ENCODE measurements around the gene FGD3. TPM values are rescaled to one million over a fixed set of nuclear protein-coding genes. Genes with fewer than 3 reads are reported as not detected.

FGD3 gene
- polyA plus RNA-seq, 1 donor (not counting 4 experiments of a cell fraction or from before 2014, with no cell fraction given) = 0.21 TPM

- dilution Hi-C loops (cut with MboI; ENCODE audit: extremely low pct_ligation_motif_present, low sequenced_read_pairs) = no loop called here
- H3K27me3 ChIP-seq (ENCODE audit: control insufficient read depth, extremely low read depth, insufficient read depth, low read length) = peaks cover 27% of the 10 kb centered on the region
- H3K4me1 ChIP-seq (ENCODE audit: control insufficient read depth, extremely low read depth, insufficient read depth, low read length) = no peaks in the 10 kb centered on the region
- no peaks in the 10 kb centered on the region for H3K9me3 ChIP-seq (ENCODE audit: control insufficient read depth, low read depth, low read length)
- H3K9me1 ChIP-seq (ENCODE audit: control insufficient read depth, extremely low read depth, insufficient read depth, low read length) = no peaks in the 10 kb centered on the region
- FAIRE-seq (no peak), DNase-seq (ENCODE audit: low read depth, low spot score) (no peak)
- no peaks in the 10 kb centered on the region for H4K20me1 ChIP-seq (ENCODE audit: control insufficient read depth, extremely low read depth, insufficient read depth, low read length)
- H3K79me2 ChIP-seq (ENCODE audit: control insufficient read depth, insufficient read depth, low read length) = no peaks in the 10 kb centered on the region
- H3K4me2 ChIP-seq (ENCODE audit: control insufficient read depth, extremely low read depth, insufficient read depth, low read depth, low read length) = no peak overlapping the region
- no peaks in the 10 kb centered on the region for H3K36me3 ChIP-seq (ENCODE audit: control insufficient read depth in 2 of 2, extremely low read depth in 1 of 2, insufficient read depth in 2 of 2, low read length in 2 of 2)
- no peak overlapping the region for H3K4me3 ChIP-seq (ENCODE audit: control insufficient read depth in 2 of 3, extremely low read depth in 1 of 3, insufficient read depth in 2 of 3, low read depth in 1 of 3, low read length in 3 of 3)
- no peak for TF ChIP-seq EZH2 (IDR thresholded peaks at IDR 0.05; ENCODE audit: low read length)
- TF ChIP-seq, protein P1, sequence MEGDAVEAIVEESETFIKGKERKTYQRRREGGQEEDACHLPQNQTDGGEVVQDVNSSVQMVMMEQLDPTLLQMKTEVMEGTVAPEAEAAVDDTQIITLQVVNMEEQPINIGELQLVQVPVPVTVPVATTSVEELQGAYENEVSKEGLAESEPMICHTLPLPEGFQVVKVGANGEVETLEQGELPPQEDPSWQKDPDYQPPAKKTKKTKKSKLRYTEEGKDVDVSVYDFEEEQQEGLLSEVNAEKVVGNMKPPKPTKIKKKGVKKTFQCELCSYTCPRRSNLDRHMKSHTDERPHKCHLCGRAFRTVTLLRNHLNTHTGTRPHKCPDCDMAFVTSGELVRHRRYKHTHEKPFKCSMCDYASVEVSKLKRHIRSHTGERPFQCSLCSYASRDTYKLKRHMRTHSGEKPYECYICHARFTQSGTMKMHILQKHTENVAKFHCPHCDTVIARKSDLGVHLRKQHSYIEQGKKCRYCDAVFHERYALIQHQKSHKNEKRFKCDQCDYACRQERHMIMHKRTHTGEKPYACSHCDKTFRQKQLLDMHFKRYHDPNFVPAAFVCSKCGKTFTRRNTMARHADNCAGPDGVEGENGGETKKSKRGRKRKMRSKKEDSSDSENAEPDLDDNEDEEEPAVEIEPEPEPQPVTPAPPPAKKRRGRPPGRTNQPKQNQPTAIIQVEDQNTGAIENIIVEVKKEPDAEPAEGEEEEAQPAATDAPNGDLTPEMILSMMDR (optimal IDR thresholded peaks at IDR 0.05 in 1 of 3, IDR thresholded peaks at IDR 0.05 in 1 of 3, conservative IDR thresholded peaks at IDR 0.05 in 1 of 3; ENCODE audit: extremely low read depth in 1 of 3, insufficient read depth in 2 of 3, low read length in 3 of 3) = no peak
- H3K9ac ChIP-seq (ENCODE audit: control insufficient read depth, extremely low read depth, insufficient read depth, low read length) = no peak overlapping the region
- H2AFZ ChIP-seq (ENCODE audit: control insufficient read depth, low read length) = no peak overlapping the region
- H3K27ac ChIP-seq (ENCODE audit: control insufficient read depth, insufficient read depth, low read length) = no peak overlapping the region
Measured at GRCh38 chr9:93061260-93061751, 114.0 kb downstream of the FGD3 start.

- dilution Hi-C loops (cut with MboI; ENCODE audit: extremely low pct_ligation_motif_present, low sequenced_read_pairs) = no loop called here
- Histone ChIP-seq H3K27me3 (ENCODE audit: control insufficient read depth, extremely low read depth, insufficient read depth, low read length) (peaks cover 27% of the 10 kb centered on the region), H2AFZ (ENCODE audit: control insufficient read depth, low read length) (no peak overlapping the region), H3K36me3 (ENCODE audit: control insufficient read depth in 2 of 2, extremely low read depth in 1 of 2, insufficient read depth in 2 of 2, low read length in 2 of 2) (no peaks in the 10 kb centered on the region), H3K9me1 (ENCODE audit: control insufficient read depth, extremely low read depth, insufficient read depth, low read length) (no peaks in the 10 kb centered on the region), H3K9ac (ENCODE audit: control insufficient read depth, extremely low read depth, insufficient read depth, low read length) (no peak overlapping the region), H3K79me2 (ENCODE audit: control insufficient read depth, insufficient read depth, low read length) (no peaks in the 10 kb centered on the region), H3K4me3 (ENCODE audit: control insufficient read depth in 2 of 3, extremely low read depth in 1 of 3, insufficient read depth in 2 of 3, low read depth in 1 of 3, low read length in 3 of 3) (no peak overlapping the region), H3K9me3 (ENCODE audit: control insufficient read depth, low read depth, low read length) (no peaks in the 10 kb centered on the region), H3K27ac (ENCODE audit: control insufficient read depth, insufficient read depth, low read length) (no peak overlapping the region), H3K4me2 (ENCODE audit: control insufficient read depth, extremely low read depth, insufficient read depth, low read depth, low read length) (no peak overlapping the region), H3K4me1 (ENCODE audit: control insufficient read depth, extremely low read depth, insufficient read depth, low read length) (no peaks in the 10 kb centered on the region), H4K20me1 (ENCODE audit: control insufficient read depth, extremely low read depth, insufficient read depth, low read length) (no peaks in the 10 kb centered on the region)
- no peak for FAIRE-seq
- no peak for TF ChIP-seq EZH2 (IDR thresholded peaks at IDR 0.05; ENCODE audit: low read length)
- TF ChIP-seq, protein P1 (optimal IDR thresholded peaks at IDR 0.05 in 1 of 3, IDR thresholded peaks at IDR 0.05 in 1 of 3, conservative IDR thresholded peaks at IDR 0.05 in 1 of 3; ENCODE audit: extremely low read depth in 1 of 3, insufficient read depth in 2 of 3, low read length in 3 of 3) = peak in 1 of 3 experiments; percentile 21
- no peak for DNase-seq (ENCODE audit: low read depth, low spot score)
Measured at GRCh38 chr9:93061791-93062763, 114.8 kb downstream of the FGD3 start.

All from keratinocyte (primary cell).